GM12878 (cell line): ENCODE results near the gene SEMA4A. TPM values are rescaled to one million over a fixed set of nuclear protein-coding genes. Genes with fewer than 3 reads are reported as not detected.

Experiments
- ATAC-seq: fragments of 200-7000 bp; cut with Tn5 transposase; 3 replicates; pipeline ENCODE4 v1.9.1; 2020; ENCODE audit warnings: mild to moderate bottlenecking, moderate library complexity
- BruUV-seq: library from RNA; stranded (reverse); fragments of 400-500 nt; replicated peaks from 2 replicates; lab custom pipeline; 2021; lab: Mats Ljungman, UMichigan
- CTCF ChIA-PET: fragments of 300-600 bp; sonication (Branson Sonifier 250); formaldehyde crosslinking; extraction: SDS; loops from one replicate; lab custom pipeline; 2021; ENCODE audit warnings: inconsistent platforms; lab: Yijun Ruan, JAX
- POLR2A ChIA-PET: fragments of 350-600 bp; formaldehyde crosslinking; extraction: SDS; loops from one replicate; lab custom pipeline; 2021; ENCODE audit warnings: inconsistent platforms; lab: Charles Lee
- RAD21 ChIA-PET: fragments of 300-600 bp; sonication (Branson Sonifier 250); formaldehyde crosslinking; loops from one replicate; lab custom pipeline; 2023; ENCODE audit warnings: antibody characterized with exemption; ENCODE audit not compliant: unreplicated experiment; lab: Charles Lee
- SMC1A ChIA-PET: fragments of 300-600 bp; sonication (Branson Sonifier 250); formaldehyde crosslinking; loops from one replicate; lab custom pipeline; 2023; ENCODE audit not compliant: unreplicated experiment, uncharacterized antibody; lab: Charles Lee
- DNase-seq: peaks from one replicate; pipeline ENCODE4 v3.0.0-alpha.2; 2011; ENCODE audit warnings: low read depth, low spot score
- FAIRE-seq: peaks from 3 replicates; lab custom pipeline; 2011; peaks lifted over from hg19 to GRCh38; lab: Jason Lieb, UNC
- H2AFZ ChIP-seq: 2 replicates; pipeline ENCODE4 v1.6.0; 2011; ENCODE audit warnings: low read depth, low read length, control low read depth; ENCODE audit not compliant: control insufficient read depth
- H3K27ac ChIP-seq: 2 replicates; pipeline ENCODE4 v1.5.1; 2011; ENCODE audit warnings: control low read depth; ENCODE audit not compliant: control insufficient read depth, insufficient read depth
- H3K27me3 ChIP-seq, 2 experiments: replicated peaks in 1 of 2; 2 replicates each; pipeline versions ENCODE4 v1.6.0 to v1.6.1; 2011; ENCODE audit warnings: low read length in 1 of 2; ENCODE audit not compliant: control insufficient read depth in 2 of 2, insufficient read depth in 2 of 2
- H3K36me3 ChIP-seq, 2 experiments: 2 replicates each; pipeline ENCODE4 v1.5.1; 2011; ENCODE audit warnings: low read length in 1 of 2; ENCODE audit not compliant: control insufficient read depth in 2 of 2, insufficient read depth in 2 of 2
- H3K4me1 ChIP-seq: 2 replicates; pipeline ENCODE4 v1.6.1; 2011; ENCODE audit warnings: mild to moderate bottlenecking, low read length, moderate library complexity, mixed read lengths; ENCODE audit not compliant: control insufficient read depth, insufficient read depth
- H3K4me2 ChIP-seq: 2 replicates; pipeline ENCODE4 v1.6.0; 2011; ENCODE audit warnings: control low read depth; ENCODE audit not compliant: control insufficient read depth, insufficient read depth
- H3K4me3 ChIP-seq: fragments of 200-600 bp; sonication (generic); 2 replicates; pipeline ENCODE4 v1.5.1; 2016
- H3K79me2 ChIP-seq: 2 replicates; pipeline ENCODE4 v1.6.0; 2011; ENCODE audit warnings: low read length; ENCODE audit not compliant: control insufficient read depth, insufficient read depth
- H3K9ac ChIP-seq: 2 replicates; pipeline ENCODE4 v1.8.0; 2011; ENCODE audit warnings: low read length, control low read depth, mixed read lengths; ENCODE audit not compliant: control insufficient read depth, insufficient read depth
- H3K9me3 ChIP-seq: replicated peaks from 3 replicates; pipeline ENCODE4 v1.5.1; 2011; ENCODE audit warnings: mild to moderate bottlenecking, low read length; ENCODE audit not compliant: control insufficient read depth, insufficient read depth
- H4K20me1 ChIP-seq: 2 replicates; pipeline ENCODE4 v1.6.0; 2011; ENCODE audit not compliant: control insufficient read depth, insufficient read depth
- ASH2L ChIP-seq: fragments of 300-600, 200-600 bp; sonication (generic); IDR thresholded peaks from 2 replicates; pipeline ENCODE4 v1.6.1; 2017; ENCODE audit warnings: low read depth, mild to moderate bottlenecking, borderline replicate concordance
- POLR2AphosphoS2 ChIP-seq: IDR thresholded peaks from 2 replicates; pipeline ENCODE4 v1.6.1; 2011; ENCODE audit warnings: low read depth, mild to moderate bottlenecking, low read length, improper control_type of control experiment, moderate library complexity
- STAT3 ChIP-seq: IDR thresholded peaks from 2 replicates; pipeline ENCODE4 v1.6.1; 2011; ENCODE audit warnings: low read depth, low read length, improper control_type of control experiment
- WGBS: methylation state at CpG from one replicate; pipeline ENCODE4 v1.1.6; 2016; ENCODE audit warnings: low lambda C conversion rate; ENCODE audit not compliant: insufficient replicate concordance, insufficient coverage; ENCODE audit errors: missing lambda C conversion rate; 5-methylcytosine and 5-hydroxymethylcytosine counted together
- in situ Hi-C: fragments of 300-500 bp; cut with MboI; formaldehyde crosslinking; loops from 9 replicates; pipeline ENCODE4 v1.14.3; 2018; ENCODE audit warnings: mixed read lengths
- intact Hi-C: fragments of 100-400 bp; cut with micrococcal nuclease; formaldehyde crosslinking; loops from one replicate; pipeline ENCODE4 v1.14.2; 2022; ENCODE audit not compliant: unreplicated experiment
- polyA plus RNA-seq, 11 experiments: library from polyadenylated mRNA; depleted of rRNA in 4 of 11; unstranded in 6 of 11; stranded (reverse) in 5 of 11; fragments of >200 nt; fragmentation: Nextera tagmentation in 4 of 11; fragmentation: Illumina TruSeq in 1 of 11; extraction: Ambion mirVana in 4 of 11; extraction: Trizol in 1 of 11; gene quantifications; 1 replicate in 1 of 11; 2 replicates in 10 of 11; pipeline versions ENCODE4 v1.2.1 to v1.2.3, GENCODE V29; 2011 to 2016; ENCODE audit warnings: inconsistent platforms in 2 of 11, missing spikeins in 2 of 11, low read depth in 1 of 11
- total RNA-seq, 4 experiments: library from RNA; depleted of rRNA in 3 of 4; stranded (reverse); fragments of >200 nt in 3 of 4; fragmentation: Illumina TruSeq in 1 of 4; extraction: Trizol in 1 of 4; gene quantifications; 2 replicates each; pipeline versions ENCODE4 v1.2.1 to v1.2.3, GENCODE V29; 2013 to 2021
- TF ChIP-seq, protein P1 (sequence below), 3 experiments: IDR thresholded peaks in 2 of 3; conservative IDR thresholded peaks in 1 of 3; 2 replicates each; pipeline ENCODE4 v1.5.1; 2011; ENCODE audit warnings: low read depth in 3 of 3, low read length in 3 of 3, mild to moderate bottlenecking in 3 of 3, control low read depth in 2 of 3, moderate library complexity in 2 of 3, inconsistent platforms in 1 of 3, mixed read lengths in 1 of 3; ENCODE audit not compliant: control insufficient read depth in 2 of 3, insufficient read depth in 1 of 3; ENCODE audit errors: extremely low read depth in 1 of 3
- TF ChIP-seq, protein P2 (sequence below): IDR thresholded peaks from 2 replicates; pipeline ENCODE4 v1.6.1; 2012; ENCODE audit warnings: low read depth, low read length, improper control_type of control experiment
- TF ChIP-seq, protein P3 (sequence below): fragments of 450-650 bp; IDR thresholded peaks from 2 replicates; pipeline ENCODE4 v1.6.1; 2017; ENCODE audit warnings: borderline replicate concordance

Gene SEMA4A
- total and polyA plus RNA-seq, 10 of the 15 experiments (the other 5 are each of a cell fraction or from before 2014, with no cell fraction given): 2.6 to 64.2 (median 32.8) TPM

DNA sequence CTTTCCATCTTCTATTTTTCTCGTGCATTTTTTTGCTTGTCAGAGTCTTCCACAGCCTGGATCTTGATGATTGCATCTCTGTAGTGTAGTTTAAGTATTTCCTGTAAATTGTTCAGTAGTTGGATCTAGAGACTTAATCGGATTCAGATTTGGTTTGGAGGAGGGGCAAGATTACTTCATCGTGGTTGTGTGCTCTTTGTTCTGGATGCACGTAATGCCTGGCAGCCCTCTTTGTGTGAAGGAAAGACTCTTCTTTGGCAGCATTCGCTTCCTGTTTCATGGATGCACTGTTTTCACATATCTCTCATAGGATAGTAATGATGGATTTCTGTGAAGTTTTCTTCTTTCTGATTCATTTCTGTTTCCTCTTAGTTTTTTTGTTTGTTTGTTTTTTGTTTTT is 14.2 kb downstream of the SEMA4A start (continued):
- TF ChIP-seq, protein P1, sequence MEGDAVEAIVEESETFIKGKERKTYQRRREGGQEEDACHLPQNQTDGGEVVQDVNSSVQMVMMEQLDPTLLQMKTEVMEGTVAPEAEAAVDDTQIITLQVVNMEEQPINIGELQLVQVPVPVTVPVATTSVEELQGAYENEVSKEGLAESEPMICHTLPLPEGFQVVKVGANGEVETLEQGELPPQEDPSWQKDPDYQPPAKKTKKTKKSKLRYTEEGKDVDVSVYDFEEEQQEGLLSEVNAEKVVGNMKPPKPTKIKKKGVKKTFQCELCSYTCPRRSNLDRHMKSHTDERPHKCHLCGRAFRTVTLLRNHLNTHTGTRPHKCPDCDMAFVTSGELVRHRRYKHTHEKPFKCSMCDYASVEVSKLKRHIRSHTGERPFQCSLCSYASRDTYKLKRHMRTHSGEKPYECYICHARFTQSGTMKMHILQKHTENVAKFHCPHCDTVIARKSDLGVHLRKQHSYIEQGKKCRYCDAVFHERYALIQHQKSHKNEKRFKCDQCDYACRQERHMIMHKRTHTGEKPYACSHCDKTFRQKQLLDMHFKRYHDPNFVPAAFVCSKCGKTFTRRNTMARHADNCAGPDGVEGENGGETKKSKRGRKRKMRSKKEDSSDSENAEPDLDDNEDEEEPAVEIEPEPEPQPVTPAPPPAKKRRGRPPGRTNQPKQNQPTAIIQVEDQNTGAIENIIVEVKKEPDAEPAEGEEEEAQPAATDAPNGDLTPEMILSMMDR (IDR thresholded peaks at IDR 0.05 in 2 of 3, conservative IDR thresholded peaks at IDR 0.05 in 1 of 3; ENCODE audit: control insufficient read depth in 2 of 3, extremely low read depth in 1 of 3, insufficient read depth in 1 of 3, low read depth in 3 of 3, low read length in 3 of 3): no peak
- no peak for TF ChIP-seq ASH2L
- no peak for TF ChIP-seq POLR2AphosphoS2

DNA sequence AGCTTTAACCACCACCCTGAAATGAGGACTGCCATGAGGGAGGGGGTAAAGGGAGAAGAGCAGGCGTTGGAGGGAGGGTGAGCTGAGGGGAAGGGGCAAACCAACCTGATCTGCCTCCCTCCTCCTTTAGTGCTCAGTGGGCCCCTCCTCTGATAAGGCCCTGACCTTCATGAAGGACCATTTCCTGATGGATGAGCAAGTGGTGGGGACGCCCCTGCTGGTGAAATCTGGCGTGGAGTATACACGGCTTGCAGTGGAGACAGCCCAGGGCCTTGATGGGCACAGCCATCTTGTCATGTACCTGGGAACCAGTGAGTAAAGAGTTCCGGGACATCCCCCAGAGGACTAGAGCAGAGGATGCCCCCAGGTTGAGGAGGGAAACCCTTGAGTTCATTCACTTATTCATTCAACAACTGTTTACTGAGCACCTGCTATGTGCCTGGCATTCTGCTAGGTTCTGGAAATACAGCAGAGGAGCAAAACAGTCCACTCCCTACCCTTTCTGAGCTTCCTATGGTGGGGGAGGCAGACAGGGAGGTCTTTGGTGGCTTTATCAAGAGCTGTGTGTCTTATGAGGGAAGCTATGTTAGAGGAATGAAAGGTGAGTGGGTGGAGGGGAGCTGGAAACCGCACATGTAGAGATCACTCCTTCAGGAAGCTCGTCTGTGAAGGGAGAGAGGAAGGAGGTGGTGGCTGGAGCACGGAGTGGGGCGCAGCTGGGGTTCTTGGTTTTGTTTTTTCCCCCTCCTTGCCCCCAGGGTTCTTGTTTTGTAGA is 19.5 kb downstream of the SEMA4A start:
- FAIRE-seq (no peak), ATAC-seq (no peak), DNase-seq (no peak)
- 85% methylated on average over 9 of the region's 9 CpGs for WGBS
- peaks cover 6 to 24% of the 10 kb centered on the region in 2 experiments for H3K36me3 ChIP-seq
- ChIA-PET POLR2A (interaction anchor here (3.2 kb wide), 1 partner anchor 13 kb away, joined by 10 read pairs; no protein-coding TSS in a partner anchor), SMC1A (interaction anchor here (1.4 kb wide), 1 partner anchor 43 kb away, joined by 3 read pairs; no protein-coding TSS in a partner anchor), CTCF (no interaction called here), RAD21 (interaction anchor here (0.6 to 1.1 kb wide), 2 partner anchors 8 to 16 kb away, joined by 3 read pairs; no protein-coding TSS in a partner anchor)
- no peak overlapping the region for H3K4me3 ChIP-seq
- BruUV-seq: no TSS peak
- H3K9me3 ChIP-seq: no peaks in the 10 kb centered on the region
- no peak overlapping the region for H3K4me2 ChIP-seq
- intact Hi-C loops (no loop called here), in situ Hi-C loops (no loop called here)
- TF ChIP-seq, protein P2, sequence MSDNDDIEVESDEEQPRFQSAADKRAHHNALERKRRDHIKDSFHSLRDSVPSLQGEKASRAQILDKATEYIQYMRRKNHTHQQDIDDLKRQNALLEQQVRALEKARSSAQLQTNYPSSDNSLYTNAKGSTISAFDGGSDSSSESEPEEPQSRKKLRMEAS: no peak
- TF ChIP-seq, protein P3, sequence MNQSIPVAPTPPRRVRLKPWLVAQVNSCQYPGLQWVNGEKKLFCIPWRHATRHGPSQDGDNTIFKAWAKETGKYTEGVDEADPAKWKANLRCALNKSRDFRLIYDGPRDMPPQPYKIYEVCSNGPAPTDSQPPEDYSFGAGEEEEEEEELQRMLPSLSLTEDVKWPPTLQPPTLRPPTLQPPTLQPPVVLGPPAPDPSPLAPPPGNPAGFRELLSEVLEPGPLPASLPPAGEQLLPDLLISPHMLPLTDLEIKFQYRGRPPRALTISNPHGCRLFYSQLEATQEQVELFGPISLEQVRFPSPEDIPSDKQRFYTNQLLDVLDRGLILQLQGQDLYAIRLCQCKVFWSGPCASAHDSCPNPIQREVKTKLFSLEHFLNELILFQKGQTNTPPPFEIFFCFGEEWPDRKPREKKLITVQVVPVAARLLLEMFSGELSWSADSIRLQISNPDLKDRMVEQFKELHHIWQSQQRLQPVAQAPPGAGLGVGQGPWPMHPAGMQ: no peak
- no peak for TF ChIP-seq STAT3
- no peak overlapping the region for H3K9ac ChIP-seq
- H4K20me1 ChIP-seq: no peaks in the 10 kb centered on the region
- no peaks in the 10 kb centered on the region for H3K79me2 ChIP-seq
- H3K27me3 ChIP-seq: no peaks in the 10 kb centered on the region
- H3K27ac ChIP-seq: no peak overlapping the region
- no peak overlapping the region for H2AFZ ChIP-seq
- H3K4me1 ChIP-seq: no peaks in the 10 kb centered on the region; the same call in 1 of the 2 replicates
